ENCODE results near the gene ATOH8.

GRCh38 chr2:85772841-85773491 is 19.2 kb downstream of the ATOH8 start:
- TF ChIP-seq CTCF (IDR thresholded peaks at IDR 0.05) (no peak), POLR2A (IDR thresholded peaks at IDR 0.05) (no peak), POLR2AphosphoS5 (IDR thresholded peaks at IDR 0.05) (no peak)
